Fibroblast of lung (primary cell): ENCODE data around the gene GPR137.

Source experiments
- EZH2 ChIP-seq: IDR thresholded peaks from 2 replicates; pipeline ENCODE4 v1.5.1; 2012; ENCODE audit warnings: low read length, control low read depth, mild to moderate bottlenecking; ENCODE audit errors: missing control alignments
- TF ChIP-seq, protein P1 (sequence below), 2 donors: IDR thresholded peaks in 1 of 2; conservative IDR thresholded peaks in 1 of 2; 1 replicate in 1 of 2; 2 replicates in 1 of 2; pipeline ENCODE4 v1.5.1; 2011 to 2012; ENCODE audit warnings: low read length in 2 of 2, control low read depth in 1 of 2, inconsistent platforms in 1 of 2, low read depth in 1 of 2, mild to moderate bottlenecking in 1 of 2

DNA sequence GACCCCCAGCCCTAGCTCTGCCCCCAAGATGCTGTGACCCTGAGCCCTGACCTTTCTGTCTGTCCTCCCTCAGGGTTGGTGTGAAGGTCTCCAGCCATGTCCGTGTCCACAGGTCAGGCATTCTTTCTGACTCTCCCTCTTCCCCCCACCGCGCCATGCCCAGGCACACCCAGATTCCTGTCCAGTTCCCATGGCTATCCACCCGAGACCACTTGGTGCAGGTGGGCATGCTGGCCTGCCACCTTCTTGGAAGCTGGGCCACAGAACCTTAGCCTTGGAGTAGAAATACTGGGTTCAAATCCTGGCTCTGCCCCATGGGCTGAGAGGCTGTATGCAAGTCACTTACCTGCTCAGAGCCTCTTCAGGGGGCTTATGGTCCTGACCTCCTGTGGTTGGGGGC is 36.6 kb upstream of the GPR137 start:
- TF ChIP-seq, protein P1, sequence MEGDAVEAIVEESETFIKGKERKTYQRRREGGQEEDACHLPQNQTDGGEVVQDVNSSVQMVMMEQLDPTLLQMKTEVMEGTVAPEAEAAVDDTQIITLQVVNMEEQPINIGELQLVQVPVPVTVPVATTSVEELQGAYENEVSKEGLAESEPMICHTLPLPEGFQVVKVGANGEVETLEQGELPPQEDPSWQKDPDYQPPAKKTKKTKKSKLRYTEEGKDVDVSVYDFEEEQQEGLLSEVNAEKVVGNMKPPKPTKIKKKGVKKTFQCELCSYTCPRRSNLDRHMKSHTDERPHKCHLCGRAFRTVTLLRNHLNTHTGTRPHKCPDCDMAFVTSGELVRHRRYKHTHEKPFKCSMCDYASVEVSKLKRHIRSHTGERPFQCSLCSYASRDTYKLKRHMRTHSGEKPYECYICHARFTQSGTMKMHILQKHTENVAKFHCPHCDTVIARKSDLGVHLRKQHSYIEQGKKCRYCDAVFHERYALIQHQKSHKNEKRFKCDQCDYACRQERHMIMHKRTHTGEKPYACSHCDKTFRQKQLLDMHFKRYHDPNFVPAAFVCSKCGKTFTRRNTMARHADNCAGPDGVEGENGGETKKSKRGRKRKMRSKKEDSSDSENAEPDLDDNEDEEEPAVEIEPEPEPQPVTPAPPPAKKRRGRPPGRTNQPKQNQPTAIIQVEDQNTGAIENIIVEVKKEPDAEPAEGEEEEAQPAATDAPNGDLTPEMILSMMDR (conservative IDR thresholded peaks at IDR 0.05 in 1 of 2, IDR thresholded peaks at IDR 0.05 in 1 of 2; ENCODE audit: low read depth in 1 of 2, low read length in 2 of 2) = no peak
- no peak for TF ChIP-seq EZH2
